C4-2B (cell line): ENCODE measurements around the gene D2HGDH.
"Not testable (repeated sequence)": the region's sequence is repeated elsewhere in the genome, so short reads cannot be mapped to it uniquely, and the experiment has no call there.

Experiments
- H3K27ac ChIP-seq: fragments of 450-650 bp; 2 replicates; pipeline ENCODE4 v1.5.1; 2017
- ZFX ChIP-seq: fragments of 450-650 bp; IDR thresholded peaks from 2 replicates; pipeline ENCODE4 v1.6.1; 2017
- TF ChIP-seq, protein P1 (sequence below): fragments of 450-650 bp; conservative IDR thresholded peaks from 2 replicates; pipeline ENCODE4 v1.5.1; 2017; ENCODE audit warnings: mild to moderate bottlenecking

D2HGDH gene

DNA sequence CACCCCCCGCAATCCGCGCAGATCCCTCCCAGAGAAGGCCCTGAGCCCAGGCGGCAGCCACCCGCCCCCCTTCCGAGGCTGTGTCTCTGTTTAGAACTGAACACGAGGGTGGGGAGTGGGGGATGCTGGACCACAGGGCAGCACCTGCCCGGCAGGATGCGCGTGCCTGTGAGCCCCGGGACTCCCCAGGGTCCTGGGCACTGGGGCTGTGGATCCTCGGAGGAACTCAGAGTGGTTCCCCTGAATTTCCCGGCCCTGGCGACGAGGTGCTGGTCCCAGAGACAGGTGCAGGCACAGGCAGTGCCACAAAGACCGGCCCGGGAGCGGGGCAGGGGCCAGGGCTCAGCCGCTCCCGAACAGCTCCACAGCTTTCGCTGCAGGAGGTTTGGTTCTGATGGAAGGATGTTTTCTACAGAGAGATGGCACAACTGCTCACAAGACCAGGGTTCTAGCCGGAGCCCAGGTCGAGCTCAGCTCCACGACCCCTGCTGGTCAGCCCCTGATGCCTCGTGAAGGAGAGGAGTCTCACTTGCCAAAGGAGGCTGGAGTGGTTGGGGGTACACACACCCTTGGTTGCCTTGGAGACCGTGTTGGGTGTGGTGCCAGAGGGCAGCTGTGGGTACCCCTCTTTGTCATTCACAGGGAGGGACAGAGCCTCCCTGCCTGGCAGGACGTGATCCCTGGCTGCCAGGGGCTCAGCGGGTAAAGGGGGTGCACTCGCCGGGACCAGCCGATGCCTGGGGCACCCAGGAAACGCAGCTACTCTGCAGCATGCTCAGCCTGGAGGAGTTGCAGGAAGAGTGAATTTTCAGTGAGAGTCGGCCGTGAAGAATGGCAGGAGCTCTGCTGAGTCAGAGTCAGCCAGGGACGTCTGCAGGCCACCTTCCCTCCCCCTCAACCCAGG, 70.1 kb downstream of the D2HGDH start:
- no peak overlapping the region for H3K27ac ChIP-seq
- TF ChIP-seq, protein P1, sequence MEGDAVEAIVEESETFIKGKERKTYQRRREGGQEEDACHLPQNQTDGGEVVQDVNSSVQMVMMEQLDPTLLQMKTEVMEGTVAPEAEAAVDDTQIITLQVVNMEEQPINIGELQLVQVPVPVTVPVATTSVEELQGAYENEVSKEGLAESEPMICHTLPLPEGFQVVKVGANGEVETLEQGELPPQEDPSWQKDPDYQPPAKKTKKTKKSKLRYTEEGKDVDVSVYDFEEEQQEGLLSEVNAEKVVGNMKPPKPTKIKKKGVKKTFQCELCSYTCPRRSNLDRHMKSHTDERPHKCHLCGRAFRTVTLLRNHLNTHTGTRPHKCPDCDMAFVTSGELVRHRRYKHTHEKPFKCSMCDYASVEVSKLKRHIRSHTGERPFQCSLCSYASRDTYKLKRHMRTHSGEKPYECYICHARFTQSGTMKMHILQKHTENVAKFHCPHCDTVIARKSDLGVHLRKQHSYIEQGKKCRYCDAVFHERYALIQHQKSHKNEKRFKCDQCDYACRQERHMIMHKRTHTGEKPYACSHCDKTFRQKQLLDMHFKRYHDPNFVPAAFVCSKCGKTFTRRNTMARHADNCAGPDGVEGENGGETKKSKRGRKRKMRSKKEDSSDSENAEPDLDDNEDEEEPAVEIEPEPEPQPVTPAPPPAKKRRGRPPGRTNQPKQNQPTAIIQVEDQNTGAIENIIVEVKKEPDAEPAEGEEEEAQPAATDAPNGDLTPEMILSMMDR, result no peak
- TF ChIP-seq ZFX, result no peak

DNA sequence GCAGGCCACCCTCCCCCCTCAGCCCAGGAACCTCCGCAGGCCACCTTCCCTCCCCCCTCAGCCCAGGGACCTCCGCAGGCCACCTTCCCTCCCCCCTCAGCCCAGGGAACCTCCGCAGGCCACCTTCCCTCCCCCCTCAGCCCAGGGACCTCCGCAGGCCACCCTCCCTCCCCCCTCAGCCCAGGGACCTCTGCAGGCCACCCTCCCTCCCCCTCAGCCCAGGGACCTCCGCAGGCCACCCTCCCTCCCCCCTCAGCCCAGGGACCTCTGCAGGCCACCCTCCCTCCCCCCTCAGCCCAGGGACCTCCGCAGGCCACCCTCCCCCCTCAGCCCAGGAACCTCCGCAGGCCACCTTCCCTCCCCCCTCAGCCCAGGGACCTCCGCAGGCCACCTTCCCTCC, 71.8 kb downstream of the D2HGDH start:
- not testable (repeated sequence) for H3K27ac ChIP-seq

DNA sequence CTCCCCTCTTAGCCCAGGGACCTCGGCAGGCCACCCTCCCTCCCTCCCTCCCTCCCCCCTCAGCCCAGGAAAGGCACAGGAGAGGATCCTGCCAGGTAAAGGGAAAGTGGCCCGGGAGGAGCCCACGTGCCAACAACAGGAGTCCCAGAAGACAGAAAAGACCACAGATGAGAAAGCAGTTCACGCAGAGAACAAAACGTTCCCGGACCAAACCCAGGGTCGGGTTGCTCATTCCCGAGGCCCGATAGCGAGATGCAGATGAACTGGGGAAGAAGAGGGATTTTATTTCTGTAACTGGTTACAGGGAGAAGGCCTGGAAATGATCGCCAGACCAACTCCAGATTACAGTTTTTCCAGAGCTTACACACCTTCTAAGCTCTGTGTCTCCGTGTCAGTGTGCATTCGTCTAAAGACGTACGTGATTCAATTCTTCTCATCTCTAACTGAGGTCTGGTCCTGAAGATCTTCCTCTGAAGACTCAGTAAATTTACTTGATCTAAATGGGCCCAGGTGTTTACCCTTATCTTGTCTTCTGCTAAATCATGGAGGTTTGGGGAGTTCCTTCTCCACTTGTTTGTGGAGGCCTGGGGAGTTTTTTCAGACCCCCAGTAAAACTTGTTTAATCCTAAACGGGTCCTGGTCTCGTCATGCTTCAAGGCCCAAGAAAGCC, 73.8 kb downstream of the D2HGDH start:
- H3K27ac ChIP-seq, result no peak overlapping the region
- no peak for TF ChIP-seq ZFX
- TF ChIP-seq, protein P1, result no peak

DNA sequence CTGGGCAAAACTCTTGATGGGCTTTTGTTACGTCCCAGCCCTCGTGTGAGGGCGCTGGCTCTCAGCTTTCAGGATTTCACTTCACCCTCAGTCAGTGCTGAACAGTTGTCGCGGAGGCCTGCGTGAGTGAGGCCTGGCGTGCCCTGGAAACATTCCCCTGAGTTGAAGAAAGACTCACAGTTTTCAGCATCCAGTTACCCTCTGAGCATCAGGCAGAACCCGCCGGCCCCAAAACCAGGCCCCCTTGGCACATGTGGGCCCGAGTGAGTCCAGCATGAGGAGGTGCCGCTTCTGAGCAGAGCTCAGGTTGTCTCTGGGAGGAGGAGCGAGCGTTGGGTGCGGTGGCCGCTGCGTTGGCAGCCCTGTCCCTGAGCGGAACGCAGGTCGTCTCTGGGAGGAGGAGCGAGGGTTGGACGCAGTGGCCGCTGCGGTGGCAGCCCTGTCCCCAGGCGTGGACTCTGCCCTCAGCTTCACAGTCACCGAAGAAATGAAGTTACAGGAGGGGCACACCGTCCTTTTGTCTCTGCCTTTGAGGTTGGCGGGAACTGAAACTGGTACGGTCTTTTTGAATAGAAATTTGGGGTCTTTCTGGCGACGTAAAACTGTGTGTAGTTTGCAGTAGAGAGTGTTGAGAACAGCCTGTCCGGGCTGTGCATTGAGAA, 74.4 kb downstream of the D2HGDH start, which contains the start of gene NEU4:
Gene NEU4 (plus strand): TSS at position 473 of the 662 bp plus-strand sequence. CDS start 5,292 bp downstream, outside the sequence.
- H3K27ac ChIP-seq, result no peak within 1 kb of the TSS
- TF ChIP-seq, protein P1, result no peak
- TF ChIP-seq ZFX, result no peak

DNA sequence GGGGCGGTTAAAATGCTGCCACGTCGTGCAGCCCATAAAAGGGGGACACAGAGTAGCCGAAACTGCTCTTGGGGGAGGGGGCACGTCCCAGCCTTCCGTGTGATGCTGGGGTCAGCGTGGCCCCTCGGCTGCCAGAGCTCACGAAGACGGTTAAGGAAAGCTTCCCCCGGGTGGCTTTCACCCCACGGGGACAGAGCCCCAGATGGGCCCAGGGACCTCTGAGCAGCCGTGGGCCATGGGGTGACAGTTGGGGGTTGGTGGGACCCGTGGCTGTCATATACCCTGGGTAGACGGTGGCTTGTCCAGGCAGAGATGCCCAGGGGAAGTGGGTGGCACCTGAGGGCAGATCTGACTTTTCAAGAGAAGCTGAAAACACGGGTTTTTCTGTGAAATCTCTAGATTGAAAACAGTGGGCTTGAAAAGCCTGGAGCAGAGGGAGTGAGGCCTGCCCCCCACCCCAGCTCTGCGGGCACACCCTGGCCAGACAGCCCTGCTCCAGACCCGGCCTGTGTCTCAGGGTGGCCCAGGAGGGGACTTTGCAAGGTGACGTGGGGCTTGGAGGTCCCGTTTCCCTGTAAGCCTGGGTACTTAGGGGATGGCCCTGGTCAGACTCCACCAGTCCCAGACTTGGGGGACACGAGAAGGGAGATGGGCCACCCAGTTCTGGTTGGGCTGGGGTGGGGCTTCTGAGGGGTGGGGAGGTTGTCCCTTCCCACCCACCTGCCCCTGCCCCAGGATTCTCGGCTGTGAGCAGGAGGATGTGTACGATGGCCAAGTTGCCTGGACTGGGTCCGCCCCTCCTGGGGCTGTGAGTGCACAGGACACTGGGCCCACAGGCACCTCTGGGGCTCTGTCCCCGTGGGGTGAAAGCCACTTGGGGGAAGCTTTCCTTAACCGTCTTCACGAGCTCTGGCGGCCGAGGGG, 75.2 kb downstream of the D2HGDH start:
- no peak overlapping the region for H3K27ac ChIP-seq
- no peak for TF ChIP-seq ZFX
- TF ChIP-seq, protein P1, result no peak

DNA sequence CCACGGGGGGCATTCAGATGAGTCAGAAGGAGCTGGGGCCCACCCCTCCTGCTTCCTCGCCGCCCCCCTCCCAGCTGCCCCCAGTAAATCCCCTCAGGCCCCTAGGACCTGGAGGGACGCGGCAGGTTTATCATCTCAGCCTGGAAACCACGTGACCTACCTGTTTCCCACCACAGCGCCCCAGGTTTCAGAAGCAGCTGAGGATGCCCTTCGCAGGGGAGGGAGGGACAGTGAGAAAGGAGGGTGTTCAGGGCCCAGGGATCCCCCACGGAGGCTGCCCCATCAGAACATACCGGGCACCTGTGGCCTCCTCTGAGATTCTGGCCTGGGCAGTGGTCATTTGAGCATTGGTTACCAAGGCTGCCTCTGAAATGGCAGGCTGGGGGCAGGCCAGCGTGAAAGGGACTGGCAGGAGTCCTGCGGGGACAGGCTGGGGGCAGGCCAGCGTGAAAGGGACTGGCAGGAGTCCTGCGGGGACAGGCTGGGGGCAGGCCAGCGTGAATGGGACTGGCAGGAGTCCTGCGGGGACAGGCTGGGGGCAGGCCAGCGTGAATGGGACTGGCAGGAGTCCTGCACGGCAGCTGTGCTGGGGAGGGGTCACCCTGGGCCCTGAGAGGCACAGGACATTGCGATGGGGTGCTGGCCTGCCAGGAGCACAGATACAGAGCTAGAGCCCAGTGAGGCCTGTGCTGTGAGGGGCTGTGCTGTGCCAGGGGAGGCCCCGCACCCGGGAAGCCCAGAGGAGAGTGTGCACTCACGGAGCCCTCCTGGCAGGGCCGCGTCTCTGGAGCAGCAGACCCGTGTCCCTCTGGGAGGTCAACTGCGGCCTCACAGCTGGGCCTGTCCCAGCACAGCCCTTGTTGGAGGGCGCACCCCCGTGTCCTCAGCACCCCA, 76.1 kb downstream of the D2HGDH start:
- H3K27ac ChIP-seq, result no peak overlapping the region
- TF ChIP-seq ZFX, result no peak
- TF ChIP-seq, protein P1, result no peak
